Measurements from ENCODE around the gene SIGLEC1.

SIGLEC1 gene

GRCh38 chr20:3733119-3733995 is 21.0 kb upstream of the SIGLEC1 start:
- Histone ChIP-seq H3K9me3 (ENCODE audit: control insufficient read depth in 2 of 2, low read length in 2 of 2) (no peaks in the 10 kb centered on the region), H3K36me3 (ENCODE audit: control insufficient read depth in 2 of 2, insufficient read depth in 2 of 2, low read length in 2 of 2) (no peaks in the 10 kb centered on the region), H3K27me3 (ENCODE audit: control insufficient read depth in 1 of 2, insufficient read depth in 2 of 2, low read length in 2 of 2) (peaks cover 14 to 22% of the 10 kb centered on the region in 2 donors), H3K4me1 (ENCODE audit: control insufficient read depth, insufficient read depth, low read length) (peaks cover 6% of the 10 kb centered on the region), H3K27ac (ENCODE audit: low read length) (peak overlapping the region; percentile 6), H3K9ac (ENCODE audit: low read length in 2 of 2) (peak overlapping the region in 1 of 2 donors; percentile 37), H3K4me3 (ENCODE audit: low read length in 2 of 2) (peak overlapping the region; percentile 46 to 64)

GRCh38 chr20:3732327-3733118 is 20.1 kb upstream of the SIGLEC1 start, which contains the start of gene HSPA12B:
TSS of gene HSPA12B (plus strand) at chr20:3732685. CDS start at chr20:3738675, 5,990 bp downstream.
- H3K27ac ChIP-seq (ENCODE audit: low read length), result peak within 1 kb of the TSS; percentile 6
- peaks cover 19 to 22% of the 10 kb centered on the region in 2 donors for H3K27me3 ChIP-seq (ENCODE audit: control insufficient read depth in 1 of 2, insufficient read depth in 2 of 2, low read length in 2 of 2)
- no peaks in the 10 kb centered on the region for H3K9me3 ChIP-seq (ENCODE audit: control insufficient read depth in 2 of 2, low read length in 2 of 2)
- peak within 1 kb of the TSS in 1 of 2 donors; percentile 37 for H3K9ac ChIP-seq (ENCODE audit: low read length in 2 of 2)
- H3K4me3 ChIP-seq (ENCODE audit: low read length in 2 of 2), result peak within 1 kb of the TSS; percentile 46 to 64
- no peaks in the 10 kb centered on the region for H3K36me3 ChIP-seq (ENCODE audit: control insufficient read depth in 2 of 2, insufficient read depth in 2 of 2, low read length in 2 of 2)
- peaks cover 10% of the 10 kb centered on the region for H3K4me1 ChIP-seq (ENCODE audit: control insufficient read depth, insufficient read depth, low read length)

- H3K27me3 ChIP-seq (ENCODE audit: control insufficient read depth in 1 of 2, insufficient read depth in 2 of 2, low read length in 2 of 2), result peaks cover 22% of the 10 kb centered on the region in 2 donors
- peaks cover 10% of the 10 kb centered on the region for H3K4me1 ChIP-seq (ENCODE audit: control insufficient read depth, insufficient read depth, low read length)
- H3K36me3 ChIP-seq (ENCODE audit: control insufficient read depth in 2 of 2, insufficient read depth in 2 of 2, low read length in 2 of 2), result no peaks in the 10 kb centered on the region
- peak overlapping the region in 1 of 2 donors; percentile 15 for H3K4me3 ChIP-seq (ENCODE audit: low read length in 2 of 2)
- H3K9ac ChIP-seq (ENCODE audit: low read length in 2 of 2), result no peak overlapping the region
- H3K27ac ChIP-seq (ENCODE audit: low read length), result no peak overlapping the region
- no peaks in the 10 kb centered on the region for H3K9me3 ChIP-seq (ENCODE audit: control insufficient read depth in 2 of 2, low read length in 2 of 2)
Observed at GRCh38 chr20:3731944-3732326, 19.5 kb upstream of the SIGLEC1 start.

GRCh38 chr20:3730803-3731672 is 18.6 kb upstream of the SIGLEC1 start:
- Histone ChIP-seq H3K9me3 (ENCODE audit: control insufficient read depth in 2 of 2, low read length in 2 of 2) (no peaks in the 10 kb centered on the region), H3K27me3 (ENCODE audit: control insufficient read depth in 1 of 2, insufficient read depth in 2 of 2, low read length in 2 of 2) (peaks cover 22% of the 10 kb centered on the region in 2 donors), H3K4me1 (ENCODE audit: control insufficient read depth, insufficient read depth, low read length) (peaks cover 10% of the 10 kb centered on the region), H3K9ac (ENCODE audit: low read length in 2 of 2) (no peak overlapping the region), H3K4me3 (ENCODE audit: low read length in 2 of 2) (no peak overlapping the region), H3K36me3 (ENCODE audit: control insufficient read depth in 2 of 2, insufficient read depth in 2 of 2, low read length in 2 of 2) (no peaks in the 10 kb centered on the region), H3K27ac (ENCODE audit: low read length) (no peak overlapping the region)

- H3K27me3 ChIP-seq (ENCODE audit: control insufficient read depth in 1 of 2, insufficient read depth in 2 of 2, low read length in 2 of 2), result peaks cover 22 to 24% of the 10 kb centered on the region in 2 donors
- H3K9me3 ChIP-seq (ENCODE audit: control insufficient read depth in 2 of 2, low read length in 2 of 2), result no peaks in the 10 kb centered on the region
- no peaks in the 10 kb centered on the region for H3K36me3 ChIP-seq (ENCODE audit: control insufficient read depth in 2 of 2, insufficient read depth in 2 of 2, low read length in 2 of 2)
- no peak overlapping the region for H3K4me3 ChIP-seq (ENCODE audit: low read length in 2 of 2)
- no peak overlapping the region for H3K27ac ChIP-seq (ENCODE audit: low read length)
- H3K9ac ChIP-seq (ENCODE audit: low read length in 2 of 2), result no peak overlapping the region
- H3K4me1 ChIP-seq (ENCODE audit: control insufficient read depth, insufficient read depth, low read length), result peaks cover 10% of the 10 kb centered on the region
Observed at GRCh38 chr20:3729811-3730540, 17.6 kb upstream of the SIGLEC1 start.

GRCh38 chr20:3729378-3729777 is 17.0 kb upstream of the SIGLEC1 start:
- no peaks in the 10 kb centered on the region for H3K36me3 ChIP-seq (ENCODE audit: control insufficient read depth in 2 of 2, insufficient read depth in 2 of 2, low read length in 2 of 2)
- no peak overlapping the region for H3K27ac ChIP-seq (ENCODE audit: low read length)
- no peak overlapping the region for H3K4me3 ChIP-seq (ENCODE audit: low read length in 2 of 2)
- no peaks in the 10 kb centered on the region for H3K9me3 ChIP-seq (ENCODE audit: control insufficient read depth in 2 of 2, low read length in 2 of 2)
- H3K9ac ChIP-seq (ENCODE audit: low read length in 2 of 2), result no peak overlapping the region
- peaks cover 22 to 24% of the 10 kb centered on the region in 2 donors for H3K27me3 ChIP-seq (ENCODE audit: control insufficient read depth in 1 of 2, insufficient read depth in 2 of 2, low read length in 2 of 2)
- H3K4me1 ChIP-seq (ENCODE audit: control insufficient read depth, insufficient read depth, low read length), result peaks cover 8% of the 10 kb centered on the region

- H3K27ac ChIP-seq (ENCODE audit: low read length), result no peak overlapping the region
Observed at GRCh38 chr20:3728876-3729275, 16.5 kb upstream of the SIGLEC1 start.

GRCh38 chr20:3728354-3728753 is 16.0 kb upstream of the SIGLEC1 start:
- Histone ChIP-seq H3K27ac (ENCODE audit: low read length) (no peak overlapping the region), H3K4me1 (ENCODE audit: control insufficient read depth, insufficient read depth, low read length) (peaks cover 5% of the 10 kb centered on the region)

More at GRCh38 chr20:3728876-3729275, 16.5 kb upstream of the SIGLEC1 start:
- Histone ChIP-seq H3K4me3 (ENCODE audit: low read length in 2 of 2) (no peak overlapping the region), H3K4me1 (ENCODE audit: control insufficient read depth, insufficient read depth, low read length) (peaks cover 5% of the 10 kb centered on the region), H3K9me3 (ENCODE audit: control insufficient read depth in 2 of 2, low read length in 2 of 2) (no peaks in the 10 kb centered on the region), H3K27me3 (ENCODE audit: control insufficient read depth in 1 of 2, insufficient read depth in 2 of 2, low read length in 2 of 2) (peaks cover 22 to 24% of the 10 kb centered on the region in 2 donors), H3K36me3 (ENCODE audit: control insufficient read depth in 2 of 2, insufficient read depth in 2 of 2, low read length in 2 of 2) (no peaks in the 10 kb centered on the region), H3K9ac (ENCODE audit: low read length in 2 of 2) (no peak overlapping the region)

GRCh38 chr20:3727401-3728021 is 15.1 kb upstream of the SIGLEC1 start:
- Histone ChIP-seq H3K4me3 (ENCODE audit: low read length in 2 of 2) (peak overlapping the region in 1 of 2 donors; percentile 44), H3K4me1 (ENCODE audit: control insufficient read depth, insufficient read depth, low read length) (peaks cover 5% of the 10 kb centered on the region), H3K36me3 (ENCODE audit: control insufficient read depth in 2 of 2, insufficient read depth in 2 of 2, low read length in 2 of 2) (no peaks in the 10 kb centered on the region), H3K9ac (ENCODE audit: low read length in 2 of 2) (no peak overlapping the region), H3K27me3 (ENCODE audit: control insufficient read depth in 1 of 2, insufficient read depth in 2 of 2, low read length in 2 of 2) (peaks cover 12 to 18% of the 10 kb centered on the region in 2 donors), H3K9me3 (ENCODE audit: control insufficient read depth in 2 of 2, low read length in 2 of 2) (no peaks in the 10 kb centered on the region), H3K27ac (ENCODE audit: low read length) (peak overlapping the region; percentile 37)

More at GRCh38 chr20:3728354-3728753, 16.0 kb upstream of the SIGLEC1 start:
- H3K9ac ChIP-seq (ENCODE audit: low read length in 2 of 2), result no peak overlapping the region
- no peak overlapping the region for H3K4me3 ChIP-seq (ENCODE audit: low read length in 2 of 2)
- peaks cover 20 to 22% of the 10 kb centered on the region in 2 donors for H3K27me3 ChIP-seq (ENCODE audit: control insufficient read depth in 1 of 2, insufficient read depth in 2 of 2, low read length in 2 of 2)
- no peaks in the 10 kb centered on the region for H3K9me3 ChIP-seq (ENCODE audit: control insufficient read depth in 2 of 2, low read length in 2 of 2)
- no peaks in the 10 kb centered on the region for H3K36me3 ChIP-seq (ENCODE audit: control insufficient read depth in 2 of 2, insufficient read depth in 2 of 2, low read length in 2 of 2)

Data from stomach smooth muscle (tissue), 2 donors.